Kidney epithelial cell (primary cell): Measurements from ENCODE around the gene GSE1. TPM values are rescaled to one million over a fixed set of nuclear protein-coding genes. Genes with fewer than 3 reads are reported as not detected.

ENCODE experiments used
- DNase-seq: peaks from one replicate; pipeline ENCODE4 v3.0.0-alpha.2; 2010; ENCODE audit warnings: low read depth
- H3K27me3 ChIP-seq: 2 replicates; pipeline ENCODE4 v1.6.0; 2011; ENCODE audit warnings: low read length; ENCODE audit not compliant: control insufficient read depth, insufficient read depth
- H3K36me3 ChIP-seq: 2 replicates; pipeline ENCODE4 v1.5.1; 2011; ENCODE audit warnings: low read length; ENCODE audit not compliant: control insufficient read depth, insufficient read depth
- H3K4me3 ChIP-seq: 2 replicates; pipeline ENCODE4 v1.5.1; 2011; ENCODE audit warnings: low read depth, mild to moderate bottlenecking, control low read depth, low read length
- CTCF ChIP-seq: IDR thresholded peaks from 2 replicates; pipeline ENCODE4 v1.5.1; 2011; ENCODE audit warnings: mild to moderate bottlenecking, moderate library complexity, low read length, control low read depth, inconsistent platforms; ENCODE audit not compliant: insufficient read depth, poor library complexity, severe bottlenecking
- total RNA-seq: library from RNA; depleted of rRNA; stranded (reverse); fragments of >200 nt; gene quantifications from 2 replicates; pipeline ENCODE4 v1.2.3, GENCODE V29; 2015

The GSE1 gene
- total RNA-seq, 1 donor from 2014 or later = 25.7 TPM

DNA sequence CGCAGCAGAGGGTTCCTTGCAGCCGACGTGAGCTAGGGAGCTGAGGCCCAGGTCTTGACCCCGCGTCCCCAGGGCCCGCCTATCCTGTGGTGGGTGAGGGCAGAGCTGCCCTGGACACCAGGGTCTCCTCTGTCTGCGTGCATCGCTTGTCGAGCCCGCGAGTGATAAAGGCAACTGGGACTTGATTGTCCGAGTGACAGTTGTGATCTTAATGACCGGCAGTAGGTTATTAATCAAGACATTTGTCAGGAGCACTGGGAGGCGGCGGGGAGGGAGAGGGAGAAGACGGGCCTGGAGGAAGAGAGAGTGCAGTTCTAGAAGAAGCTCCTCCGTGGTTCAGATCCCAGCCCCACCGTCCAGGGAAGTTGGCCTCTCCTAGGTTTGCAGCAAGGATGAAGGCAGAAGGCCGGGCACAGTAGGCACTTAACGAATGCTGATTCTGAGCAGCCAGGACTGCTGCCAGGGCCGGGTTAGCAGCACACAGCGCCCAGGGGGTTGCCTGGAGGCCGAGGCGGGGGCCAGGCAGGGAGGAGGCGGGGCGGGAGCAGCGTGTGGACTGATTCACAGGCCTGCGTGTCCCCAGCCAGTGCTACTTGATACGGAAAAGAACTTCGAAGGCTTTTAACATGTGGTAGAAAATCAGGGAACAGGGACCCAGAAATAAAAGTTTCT is 11.3 kb upstream of the GSE1 start:
- Histone ChIP-seq H3K36me3 (no peaks in the 10 kb centered on the region), H3K4me3 (no peak overlapping the region), H3K27me3 (peaks cover 6% of the 10 kb centered on the region)
- TF ChIP-seq CTCF = no peak
- DNase-seq = no peak

GRCh38 chr16:85602402-85603202 is 10.5 kb upstream of the GSE1 start:
- Histone ChIP-seq H3K27me3 (peaks cover 13% of the 10 kb centered on the region), H3K4me3 (no peak overlapping the region), H3K36me3 (no peaks in the 10 kb centered on the region)
- DNase-seq = no peak
- TF ChIP-seq CTCF = no peak

GRCh38 chr16:85603203-85603755 is 9.8 kb upstream of the GSE1 start:
- no peak overlapping the region for H3K4me3 ChIP-seq
- TF ChIP-seq CTCF = no peak
- no peaks in the 10 kb centered on the region for H3K36me3 ChIP-seq

GRCh38 chr16:85604145-85604705 is 8.9 kb upstream of the GSE1 start:
- no peak for TF ChIP-seq CTCF
- Histone ChIP-seq H3K27me3 (peaks cover 26% of the 10 kb centered on the region), H3K36me3 (no peaks in the 10 kb centered on the region), H3K4me3 (no peak overlapping the region)
- DNase-seq = no peak

More at GRCh38 chr16:85603203-85603755, 9.8 kb upstream of the GSE1 start:
- no peak for DNase-seq
- H3K27me3 ChIP-seq = peaks cover 19% of the 10 kb centered on the region

DNA sequence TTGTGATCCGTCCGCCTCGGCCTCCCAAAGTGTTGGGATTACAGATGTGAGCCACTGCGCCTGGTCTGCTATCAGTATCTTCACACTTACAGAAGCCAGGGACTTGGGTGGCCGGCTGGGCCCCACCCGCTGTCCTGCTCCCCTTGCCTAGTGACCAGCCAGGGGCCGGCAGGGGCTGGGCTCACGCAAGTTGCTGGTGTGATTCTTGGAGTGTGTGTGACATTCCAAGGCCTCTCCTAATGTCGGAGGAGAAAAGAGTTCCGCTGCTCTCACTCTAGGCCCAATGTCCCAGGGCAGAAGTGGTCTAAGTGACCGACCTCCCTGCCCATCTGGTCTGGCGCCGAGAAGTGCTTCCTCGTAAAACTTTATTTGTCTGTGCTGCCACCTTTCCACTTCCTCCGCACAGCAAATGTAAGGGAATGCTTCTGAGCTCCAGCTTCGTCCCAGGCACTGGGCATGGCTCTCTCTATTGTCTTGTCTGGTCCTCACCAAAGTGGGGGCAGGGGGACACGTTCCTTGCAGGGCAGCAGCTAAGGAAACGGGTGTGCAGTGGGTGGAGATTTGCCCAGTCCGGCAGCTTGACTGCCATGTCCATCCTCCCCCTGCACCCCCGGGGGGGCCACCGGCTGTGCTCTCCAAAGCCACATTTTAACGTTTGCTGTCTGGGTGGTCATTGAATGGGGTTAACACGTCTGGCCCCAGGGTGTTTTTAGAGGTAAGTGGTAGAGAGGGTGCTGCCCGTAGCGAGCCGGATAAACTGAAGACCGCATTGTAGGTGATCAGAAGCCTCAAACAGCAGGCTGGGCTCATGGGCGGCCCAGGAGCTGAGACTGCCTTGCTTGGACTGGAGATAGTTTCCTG is 7.8 kb upstream of the GSE1 start:
- H3K36me3 ChIP-seq = no peaks in the 10 kb centered on the region
- no peak for DNase-seq
- peaks cover 26% of the 10 kb centered on the region for H3K27me3 ChIP-seq
- TF ChIP-seq CTCF = no peak
- no peak overlapping the region for H3K4me3 ChIP-seq
